Jurkat, Clone E6-1 (cell line): ENCODE data around the gene KIF1B.

Experiments
- DNase-seq: peaks from one replicate; pipeline ENCODE4 v3.0.0-alpha.2; 2011; ENCODE audit warnings: low read depth, low spot score
- H3K4me3 ChIP-seq: 2 replicates; pipeline ENCODE4 v1.5.1; 2011; ENCODE audit warnings: mild to moderate bottlenecking, low read length, control low read depth, moderate library complexity

The KIF1B gene

GRCh38 chr1:10309243-10310011, 99.1 kb downstream of the KIF1B start:
- no peak overlapping the region for H3K4me3 ChIP-seq
- DNase-seq, result no peak

DNA sequence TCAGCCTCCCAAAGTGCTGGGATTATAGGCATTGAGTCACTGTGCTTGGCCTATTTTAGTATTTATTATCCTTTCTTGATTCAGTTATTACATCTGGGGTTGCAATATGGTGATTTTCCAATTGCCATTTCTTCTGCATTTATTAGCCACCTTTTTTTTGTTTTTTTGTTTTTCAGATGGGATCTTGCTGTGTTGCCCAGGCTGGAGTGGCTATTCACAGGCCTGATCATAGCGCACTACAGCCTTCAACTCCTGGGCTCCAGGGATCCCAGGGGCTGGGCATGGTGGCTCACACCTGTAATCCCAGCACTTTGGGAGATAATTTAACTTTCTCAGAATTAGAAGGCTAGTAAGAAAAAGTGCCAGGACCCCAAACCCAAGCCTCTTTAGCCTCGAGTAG, 106.4 kb downstream of the KIF1B start:
- no peak overlapping the region for H3K4me3 ChIP-seq

GRCh38 chr1:10319750-10320149, 109.4 kb downstream of the KIF1B start:
- no peak for DNase-seq
- no peak overlapping the region for H3K4me3 ChIP-seq

More for the DNA sequence above, 106.4 kb downstream of the KIF1B start:
- no peak for DNase-seq

- no peak for DNase-seq
- no peak overlapping the region for H3K4me3 ChIP-seq
Observed at GRCh38 chr1:10320336-10320735, 110.0 kb downstream of the KIF1B start.

GRCh38 chr1:10322821-10323220, 112.5 kb downstream of the KIF1B start:
- no peak overlapping the region for H3K4me3 ChIP-seq
- DNase-seq, result no peak

- no peak for DNase-seq
- H3K4me3 ChIP-seq, result no peak overlapping the region
Observed at GRCh38 chr1:10324627-10325026, 114.3 kb downstream of the KIF1B start.

- no peak for DNase-seq
- H3K4me3 ChIP-seq, result no peak overlapping the region
Observed at GRCh38 chr1:10325521-10325920, 115.2 kb downstream of the KIF1B start.

DNA sequence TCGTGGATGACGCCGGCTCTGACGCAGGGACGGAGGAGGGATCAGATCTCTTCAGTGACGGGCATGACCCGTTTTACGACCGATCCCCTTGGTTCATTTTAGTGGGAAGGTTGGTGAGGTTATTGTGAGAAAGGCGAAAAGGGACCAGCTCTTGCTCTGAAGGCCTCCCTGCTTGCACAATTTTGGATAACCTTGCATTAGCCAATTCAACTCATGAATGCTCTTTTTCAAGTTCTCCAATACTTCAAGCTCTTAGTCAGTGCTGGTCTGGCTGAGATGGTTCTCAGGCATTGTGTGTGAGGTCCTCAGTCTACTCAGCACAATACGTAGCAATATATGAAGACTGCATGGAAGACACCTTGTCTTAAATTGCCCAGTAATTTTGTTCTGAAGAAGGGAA, 115.9 kb downstream of the KIF1B start:
- no peak overlapping the region for H3K4me3 ChIP-seq
- DNase-seq, result no peak

- no peak for DNase-seq
- H3K4me3 ChIP-seq, result no peak overlapping the region
Observed at GRCh38 chr1:10328180-10328963, 118.0 kb downstream of the KIF1B start.

DNA sequence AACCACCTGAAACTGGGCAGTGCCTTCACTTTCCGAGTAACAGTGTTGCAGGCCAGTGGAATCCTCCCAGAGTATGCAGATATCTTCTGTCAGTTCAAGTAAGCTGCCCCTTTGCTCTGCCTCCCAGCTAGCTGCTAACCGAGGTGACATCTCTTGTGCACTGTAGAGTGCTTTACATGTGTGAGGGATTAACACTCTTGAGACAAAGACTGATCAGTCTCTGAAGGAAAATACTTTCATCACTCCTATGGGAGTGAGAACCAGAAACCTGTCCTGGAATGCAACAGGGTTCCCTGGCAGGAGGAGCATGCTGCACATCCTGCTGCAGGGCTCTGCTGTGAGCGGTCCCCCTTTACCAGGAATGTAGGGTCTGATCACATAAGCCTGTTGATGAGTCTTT, 127.1 kb downstream of the KIF1B start:
- H3K4me3 ChIP-seq, result no peak overlapping the region
- DNase-seq, result no peak

DNA sequence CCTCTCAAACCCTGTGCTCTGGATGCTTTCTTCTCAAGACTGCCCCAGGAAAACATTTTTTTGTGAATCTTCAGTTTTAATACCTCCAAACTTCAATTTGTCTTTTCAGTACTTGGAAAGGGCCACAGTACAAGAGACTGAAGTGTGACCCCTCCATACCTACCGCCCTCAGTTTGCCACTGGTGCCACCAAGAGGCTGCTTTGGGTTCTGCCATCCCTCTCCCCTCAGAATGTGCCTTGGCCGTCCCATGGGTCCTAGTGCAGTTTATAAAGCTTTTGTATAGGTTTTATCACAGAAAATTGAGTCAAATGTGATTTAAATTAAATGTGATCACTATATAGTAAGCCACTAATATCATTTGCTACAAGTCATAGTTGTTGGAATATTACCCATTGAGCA, 127.7 kb downstream of the KIF1B start:
- no peak overlapping the region for H3K4me3 ChIP-seq
- peak; percentile 18 for DNase-seq

DNA sequence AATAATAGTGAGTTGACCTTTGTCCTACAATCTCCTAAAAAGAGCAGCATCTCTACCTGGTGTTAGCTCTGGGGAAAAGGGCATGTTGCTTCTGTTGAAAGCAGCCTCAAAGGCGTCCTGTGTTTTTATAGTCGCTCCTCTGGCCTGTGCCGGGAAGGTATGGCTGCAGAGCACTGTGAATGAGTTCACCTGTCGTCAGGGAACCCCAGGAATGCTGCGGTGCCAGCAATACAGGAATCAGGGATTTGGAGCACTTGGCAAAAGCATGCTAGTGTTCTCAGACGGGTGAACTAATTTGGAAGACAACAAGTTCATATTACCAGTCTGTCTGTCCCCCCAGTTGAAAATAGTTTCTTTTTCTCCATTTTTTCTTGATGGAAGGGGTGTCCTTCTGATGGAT, 128.2 kb downstream of the KIF1B start:
- no peak for DNase-seq

GRCh38 chr1:10339036-10339567, 128.7 kb downstream of the KIF1B start:
- no peak overlapping the region for H3K4me3 ChIP-seq
- no peak for DNase-seq

More for the DNA sequence above, 128.2 kb downstream of the KIF1B start:
- H3K4me3 ChIP-seq, result no peak overlapping the region

- H3K4me3 ChIP-seq, result no peak overlapping the region
- no peak for DNase-seq
Observed at GRCh38 chr1:10339815-10340214, 129.4 kb downstream of the KIF1B start.

GRCh38 chr1:10340930-10341590, 130.7 kb downstream of the KIF1B start:
- no peak overlapping the region for H3K4me3 ChIP-seq
- no peak for DNase-seq

- DNase-seq, result no peak
- no peak overlapping the region for H3K4me3 ChIP-seq
Observed at GRCh38 chr1:10347109-10347508, 136.7 kb downstream of the KIF1B start.

- H3K4me3 ChIP-seq, result no peak overlapping the region
- DNase-seq, result no peak
Observed at GRCh38 chr1:10353282-10353681, 142.9 kb downstream of the KIF1B start.

GRCh38 chr1:10353693-10354092, 143.3 kb downstream of the KIF1B start:
- no peak overlapping the region for H3K4me3 ChIP-seq
- no peak for DNase-seq

GRCh38 chr1:10360045-10360444, 149.7 kb downstream of the KIF1B start:
- no peak overlapping the region for H3K4me3 ChIP-seq
- no peak for DNase-seq

- H3K4me3 ChIP-seq, result no peak overlapping the region
- DNase-seq, result no peak
Observed at GRCh38 chr1:10361515-10361914, 151.1 kb downstream of the KIF1B start.
